Mammary epithelial cell (primary cell): ENCODE results near the gene FILIP1L.
"Not testable (repeated sequence)": the region's sequence is repeated elsewhere in the genome, so short reads cannot be mapped to it uniquely, and the experiment has no call there.

Experiments used
- CTCF ChIP-seq, 2 donors: IDR thresholded peaks in 1 of 2; conservative IDR thresholded peaks in 1 of 2; 2 replicates each; pipeline ENCODE4 v1.5.1; 2011 to 2012; ENCODE audit warnings: inconsistent platforms in 2 of 2, low read length in 2 of 2, mild to moderate bottlenecking in 2 of 2, control low read depth in 1 of 2, low read depth in 1 of 2; ENCODE audit not compliant: insufficient read depth in 1 of 2; ENCODE audit errors: extremely low read depth in 1 of 2
- EZH2 ChIP-seq: IDR thresholded peaks from 2 replicates; pipeline ENCODE4 v1.6.1; 2012; ENCODE audit warnings: low read length, inconsistent platforms, borderline replicate concordance

- TF ChIP-seq CTCF (conservative IDR thresholded peaks at IDR 0.05 in 1 of 2, IDR thresholded peaks at IDR 0.05 in 1 of 2; ENCODE audit: extremely low read depth in 1 of 2, insufficient read depth in 1 of 2, low read depth in 1 of 2, low read length in 2 of 2); EZH2: not testable (repeated sequence)
Observed at GRCh38 chr3:99841949-99842348, 272.4 kb downstream of the FILIP1L start.
